ENCODE results near the gene IFITM10. TPM values are rescaled to one million over a fixed set of nuclear protein-coding genes. Genes with fewer than 3 reads are reported as not detected.
A peak's percentile ranks its signal among the peaks of the same experiment; 100 is the strongest.

IFITM10 gene
- total RNA-seq, 1 donor from 2014 or later = 0.31 TPM

DNA sequence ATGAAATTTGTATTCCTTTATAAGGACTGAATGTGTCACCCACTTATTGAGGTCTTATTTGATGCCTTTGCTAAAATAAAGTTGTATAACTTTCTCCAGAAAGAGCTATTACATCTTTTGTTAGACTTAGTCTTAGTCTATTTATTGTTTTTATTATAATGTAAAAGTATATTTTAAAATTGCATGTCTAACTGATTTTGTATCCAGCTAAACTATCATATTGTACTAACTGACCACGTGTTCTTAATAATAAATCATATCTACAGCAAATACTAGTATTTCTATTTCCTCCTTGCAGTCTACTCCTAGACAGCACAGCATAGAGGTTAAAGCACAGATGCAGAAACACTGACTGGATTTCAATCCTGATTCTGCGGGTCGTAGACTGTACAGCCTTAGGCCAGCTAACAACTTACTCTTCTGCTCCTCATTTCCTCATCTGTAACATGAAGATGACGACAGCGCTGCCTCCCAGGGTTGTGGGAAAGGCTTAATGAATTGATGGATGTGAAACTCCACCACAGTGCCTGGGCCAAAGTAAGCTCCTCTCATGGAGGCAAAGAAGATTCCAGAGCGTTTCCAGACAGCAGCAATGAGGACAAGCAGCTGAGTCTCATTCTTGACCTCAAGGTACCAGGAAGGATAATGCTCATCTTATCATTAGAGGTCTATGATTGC is 13.2 kb downstream of the IFITM10 start:
- DNase-seq = no peak

GRCh38 chr11:1736447-1736992 is 13.9 kb downstream of the IFITM10 start:
- DNase-seq = no peak

- DNase-seq = no peak
Measured at GRCh38 chr11:1735271-1735670, 15.1 kb downstream of the IFITM10 start.

DNA sequence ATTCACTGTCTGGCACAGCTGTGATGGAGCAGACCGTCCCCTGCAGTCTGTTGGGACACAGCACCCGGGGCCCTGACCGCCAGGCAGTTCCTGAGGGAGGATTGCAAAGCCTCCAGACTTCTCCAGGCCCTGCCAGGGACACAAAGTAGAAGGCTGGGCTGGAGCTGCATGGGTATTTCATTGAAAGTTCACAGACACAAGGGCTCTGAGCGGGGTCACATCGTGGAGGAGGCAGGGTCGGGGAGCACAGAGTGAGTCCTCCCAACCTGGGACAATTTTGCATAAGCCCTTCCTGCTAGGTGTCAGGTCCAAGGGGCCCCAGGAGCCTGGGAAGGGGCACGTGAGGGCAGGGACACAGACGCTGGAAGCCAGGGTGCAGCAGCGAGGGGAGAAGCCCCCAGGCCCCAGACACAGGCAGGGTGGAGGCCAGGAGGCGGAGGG is 15.7 kb downstream of the IFITM10 start:
- no peak for DNase-seq

DNA sequence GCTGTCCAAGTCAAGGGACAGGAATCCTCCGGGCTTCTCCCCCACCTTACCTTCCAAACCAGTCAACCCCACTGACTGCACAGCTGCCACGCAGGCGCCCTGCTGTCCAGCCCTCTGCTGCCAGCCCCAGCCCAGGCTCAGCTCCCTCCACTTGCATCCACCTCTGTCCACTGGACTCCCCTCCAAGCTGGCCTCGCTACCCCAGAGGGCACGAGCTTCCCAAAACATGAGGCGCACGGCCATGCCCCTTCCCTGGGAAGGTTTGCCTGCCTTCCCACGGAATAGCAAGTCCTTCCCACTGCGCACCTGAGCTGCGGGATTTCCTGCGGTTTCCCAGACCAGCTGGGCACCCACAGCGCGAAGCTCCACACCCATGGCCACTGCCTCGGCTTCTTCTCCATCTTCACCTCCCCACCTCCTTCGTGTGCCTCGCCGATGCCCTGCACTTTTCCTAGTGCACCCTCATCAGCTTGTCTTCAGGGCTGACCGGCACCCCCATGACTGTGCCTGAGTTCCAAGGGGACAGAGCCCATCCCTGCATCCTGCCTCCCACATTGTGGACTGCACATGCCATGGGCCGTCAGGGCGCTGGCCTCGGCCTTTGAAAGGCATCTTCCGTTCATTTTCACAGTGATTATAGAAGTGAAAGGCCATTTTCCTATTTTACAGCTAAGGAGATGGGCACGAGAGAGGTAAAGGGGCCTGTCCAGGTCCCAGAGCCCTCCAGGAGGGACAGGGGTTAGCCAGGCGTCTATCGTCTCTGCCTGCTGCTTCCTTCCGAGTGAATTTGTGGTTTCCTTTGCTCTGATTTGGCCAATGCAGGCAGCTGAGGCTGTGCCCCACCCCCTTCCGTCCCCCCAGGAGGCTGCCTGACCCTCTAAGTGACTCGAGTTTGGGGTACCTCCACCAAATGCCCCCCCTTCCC is 16.4 kb downstream of the IFITM10 start:
- DNase-seq = no peak

GRCh38 chr11:1733009-1733715 is 17.2 kb downstream of the IFITM10 start:
- DNase-seq = no peak

DNA sequence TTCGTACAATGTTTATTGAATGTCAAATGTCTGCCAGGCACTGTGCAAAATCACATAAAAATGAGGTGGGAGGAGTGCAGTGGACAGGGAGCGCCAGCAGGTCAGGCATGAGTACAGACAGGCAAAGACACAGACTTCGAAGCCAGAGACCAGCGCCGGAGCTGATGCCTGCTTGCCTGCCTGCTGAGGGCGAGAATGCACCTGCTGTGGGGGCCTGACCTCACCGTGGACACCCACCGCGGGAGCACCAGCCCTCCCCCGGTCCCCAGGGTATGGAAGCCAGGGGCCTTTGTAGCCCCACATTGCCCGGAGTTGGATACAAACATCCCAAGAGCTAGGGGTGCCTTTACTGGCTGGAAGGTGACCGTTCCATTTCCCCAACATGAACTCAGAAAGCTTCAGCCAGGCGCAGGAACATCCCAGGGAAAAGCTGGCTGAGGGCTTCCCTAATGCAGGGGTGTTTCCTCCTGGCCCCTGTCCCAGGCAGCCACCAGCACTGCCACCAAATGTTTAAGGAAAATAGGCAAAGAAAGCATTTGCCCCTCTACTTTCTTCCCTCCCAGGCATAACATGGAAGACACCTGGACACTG is 17.9 kb downstream of the IFITM10 start:
- no peak for DNase-seq

DNA sequence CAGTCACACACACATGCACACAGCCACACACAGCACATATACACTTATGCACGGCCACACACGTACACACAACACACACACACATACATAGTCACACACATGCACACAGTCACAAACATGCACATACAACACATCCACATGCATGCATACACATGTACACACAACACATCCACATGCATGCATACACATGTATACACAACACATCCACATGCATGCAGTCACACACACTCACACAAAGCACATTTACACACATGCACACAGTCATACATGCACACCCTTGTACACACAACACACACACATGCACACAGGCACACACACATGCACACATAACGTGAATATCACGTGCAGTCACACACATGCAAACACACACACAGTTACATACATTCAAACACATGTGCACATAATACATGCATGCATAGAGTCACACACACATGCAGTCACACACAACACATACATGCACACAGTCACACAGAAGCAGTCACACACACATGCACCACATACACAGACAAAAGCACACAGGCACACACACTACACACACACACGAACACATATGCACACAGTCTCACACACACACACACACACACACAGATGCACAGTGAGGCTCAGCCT is 18.8 kb downstream of the IFITM10 start:
- no peak for DNase-seq

- no peak for DNase-seq
Measured at GRCh38 chr11:1730059-1730629, 20.3 kb downstream of the IFITM10 start.

GRCh38 chr11:1729692-1730011 is 20.7 kb downstream of the IFITM10 start:
- no peak for DNase-seq

- DNase-seq = no peak
Measured at GRCh38 chr11:1728931-1729691, 21.3 kb downstream of the IFITM10 start.

DNA sequence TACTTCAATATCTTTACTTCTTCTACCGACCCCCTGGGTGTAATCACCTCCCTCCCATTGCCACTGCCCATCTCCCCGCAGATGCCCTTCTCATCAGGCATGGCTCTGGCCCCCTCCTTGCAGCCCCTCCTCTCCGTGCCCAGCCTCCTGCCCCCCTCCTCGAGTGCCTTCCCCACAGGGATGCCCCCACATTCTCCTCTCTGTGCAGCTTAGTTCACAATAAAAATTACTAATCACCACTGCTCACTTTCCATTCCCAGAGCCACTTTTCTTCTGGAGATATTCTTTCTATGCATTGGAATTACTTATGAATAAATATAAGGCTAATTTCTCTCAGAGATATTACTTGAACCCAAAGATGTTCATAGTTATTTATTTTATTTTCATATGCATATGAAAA is 22.1 kb downstream of the IFITM10 start:
- no peak for DNase-seq

- DNase-seq = no peak
Measured at GRCh38 chr11:1727861-1728260, 22.5 kb downstream of the IFITM10 start.

DNA sequence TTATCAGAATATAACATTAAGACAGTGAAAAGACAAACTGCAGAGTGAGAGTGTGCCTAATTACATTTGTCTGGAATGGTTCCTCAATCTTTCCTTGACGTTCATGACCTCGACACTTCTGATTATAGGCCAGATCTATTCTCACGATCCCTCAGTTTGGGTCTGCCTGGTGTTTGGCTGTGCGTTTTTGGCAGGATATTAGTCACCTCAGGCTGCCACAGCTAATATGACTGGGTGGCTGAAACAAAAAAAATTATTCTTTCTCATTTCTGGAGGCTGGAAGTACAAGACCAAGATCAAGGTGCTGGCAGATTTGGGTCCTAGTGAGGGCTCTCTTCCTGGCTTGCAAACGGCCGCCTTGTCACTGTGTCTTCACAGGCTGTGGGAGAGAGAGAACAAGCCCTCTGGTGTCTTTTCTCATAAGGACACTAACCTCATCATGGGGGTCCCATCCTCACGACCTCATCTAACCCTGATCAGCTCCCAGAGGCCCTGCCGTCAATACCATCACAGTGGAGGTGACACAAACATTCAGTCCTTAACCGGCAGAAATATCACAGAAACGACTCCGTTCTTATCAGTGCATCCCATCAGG is 23.2 kb downstream of the IFITM10 start:
- no peak for DNase-seq

- DNase-seq = no peak
Measured at GRCh38 chr11:1719781-1720180, 30.6 kb downstream of the IFITM10 start.

GRCh38 chr11:1718326-1718725 is 32.1 kb downstream of the IFITM10 start:
- no peak for DNase-seq

DNA sequence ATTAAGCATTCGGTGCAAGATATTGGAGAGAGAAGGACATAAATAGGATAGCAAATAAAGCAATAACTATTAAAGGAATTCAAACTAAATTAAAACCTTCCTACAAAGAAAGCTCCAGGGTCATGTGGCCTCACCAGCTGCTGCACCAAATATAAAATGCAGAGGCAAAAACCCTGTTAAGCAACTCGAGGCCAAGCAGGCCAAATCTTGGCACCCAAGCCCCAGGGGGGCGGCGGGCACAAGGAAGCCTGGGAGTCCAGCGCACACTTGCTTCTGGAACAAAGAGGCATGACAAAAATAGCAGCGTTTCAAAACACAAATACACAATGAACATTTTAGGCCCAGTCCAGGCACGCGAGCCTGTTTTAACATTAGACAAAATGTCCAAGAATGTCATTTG is 32.6 kb downstream of the IFITM10 start:
- peak; percentile 43 for DNase-seq

- DNase-seq = no peak
Measured at GRCh38 chr11:1714908-1715885, 35.2 kb downstream of the IFITM10 start.

- no peak for DNase-seq
Measured at GRCh38 chr11:1708716-1709115, 41.7 kb downstream of the IFITM10 start.
